RPMI7951 (cell line): ENCODE data around the gene P4HTM. TPM values are rescaled to one million over a fixed set of nuclear protein-coding genes. Genes with fewer than 3 reads are reported as not detected.

Experiments
- DNase-seq: peaks from one replicate; pipeline ENCODE4 v3.0.0-alpha.2; 2012; ENCODE audit warnings: low read depth
- total RNA-seq: library from RNA; depleted of rRNA; stranded (reverse); fragments of >200 nt; shearing (Covaris generic); gene quantifications from 2 replicates; pipeline ENCODE4 v1.2.3, GENCODE V29; 2014

The P4HTM gene
- total RNA-seq, 1 experiment from 2014 or later: 4.0 TPM

DNA sequence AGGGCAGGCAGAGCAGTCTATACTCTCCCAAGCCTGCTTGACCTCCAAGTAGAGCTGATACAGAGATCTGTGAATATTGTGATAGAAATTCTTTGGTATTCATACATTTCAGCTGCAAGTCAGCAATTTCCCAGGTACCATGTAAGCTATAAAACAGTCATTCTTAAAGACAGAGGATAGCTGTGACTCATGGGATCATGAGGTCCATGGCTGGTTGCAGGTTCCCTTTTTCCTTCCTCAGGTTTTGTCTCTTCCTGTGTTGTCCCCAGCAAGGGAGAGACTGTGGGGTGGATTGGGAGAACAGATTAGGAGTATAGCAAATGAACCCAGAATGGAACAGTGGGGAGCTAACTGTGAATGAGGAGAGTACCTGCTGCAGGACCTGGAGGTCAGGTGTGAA lies 5.4 kb upstream of the P4HTM start:
- DNase-seq: no peak

DNA sequence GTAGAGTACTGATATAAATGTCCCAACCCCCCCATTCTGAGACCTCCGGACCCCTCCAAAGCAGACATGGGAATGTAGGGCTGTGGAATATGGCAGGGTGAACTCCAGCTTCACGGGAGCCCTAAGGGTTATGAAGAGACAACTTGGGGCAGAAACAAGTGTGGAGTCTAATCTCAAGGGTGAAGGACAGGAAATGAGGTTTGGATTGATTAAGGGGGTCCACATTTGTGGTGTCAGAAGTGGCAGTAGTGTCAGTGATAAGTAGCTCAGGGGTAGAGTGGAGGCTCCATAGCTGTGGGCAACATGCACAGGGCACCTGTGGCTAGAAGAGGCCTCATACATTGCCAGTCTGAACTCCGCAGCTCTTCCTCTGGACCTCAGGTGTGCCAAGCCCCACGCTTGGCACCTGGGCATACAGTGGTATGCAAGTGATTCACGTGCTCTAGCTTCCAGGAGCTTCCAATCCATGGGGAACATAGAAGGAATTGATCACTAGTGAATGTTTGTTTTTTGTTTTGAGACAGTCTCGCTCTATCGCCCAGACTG lies 4.1 kb upstream of the P4HTM start:
- DNase-seq: no peak

DNA sequence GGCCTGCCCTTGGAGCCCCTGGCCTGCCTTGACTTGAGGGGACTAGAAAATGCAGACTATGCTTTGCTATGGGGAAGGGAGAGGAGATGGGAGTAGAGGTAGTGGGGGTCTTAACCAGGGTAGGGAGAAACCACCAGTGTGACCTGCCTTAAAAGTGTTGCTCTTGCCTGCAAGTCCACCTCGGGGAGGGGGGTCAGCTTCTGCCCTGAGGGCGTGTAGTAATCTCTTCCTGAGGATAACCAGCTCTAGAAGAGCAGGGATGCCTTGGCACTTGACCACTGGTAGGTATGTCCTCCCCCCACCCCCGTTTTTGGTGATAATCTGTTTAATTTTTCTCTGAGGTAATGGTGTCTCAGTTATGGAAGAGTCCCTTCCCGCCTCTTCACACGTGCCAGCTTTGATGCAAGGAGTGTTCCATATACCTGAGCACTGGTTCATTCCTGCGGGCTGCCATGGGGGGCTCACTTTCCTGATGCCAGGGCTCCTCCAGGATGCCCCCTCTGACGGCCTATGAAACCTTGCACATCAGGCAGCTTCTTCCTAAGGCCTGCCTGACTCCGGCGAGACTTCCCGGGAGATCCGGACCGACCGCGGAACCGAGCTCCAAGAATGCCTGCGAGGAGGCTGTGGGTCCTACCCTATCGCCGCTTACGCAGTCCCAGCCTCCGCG lies 780 bp upstream of the P4HTM start:
- peak; percentile 8 for DNase-seq

DNA sequence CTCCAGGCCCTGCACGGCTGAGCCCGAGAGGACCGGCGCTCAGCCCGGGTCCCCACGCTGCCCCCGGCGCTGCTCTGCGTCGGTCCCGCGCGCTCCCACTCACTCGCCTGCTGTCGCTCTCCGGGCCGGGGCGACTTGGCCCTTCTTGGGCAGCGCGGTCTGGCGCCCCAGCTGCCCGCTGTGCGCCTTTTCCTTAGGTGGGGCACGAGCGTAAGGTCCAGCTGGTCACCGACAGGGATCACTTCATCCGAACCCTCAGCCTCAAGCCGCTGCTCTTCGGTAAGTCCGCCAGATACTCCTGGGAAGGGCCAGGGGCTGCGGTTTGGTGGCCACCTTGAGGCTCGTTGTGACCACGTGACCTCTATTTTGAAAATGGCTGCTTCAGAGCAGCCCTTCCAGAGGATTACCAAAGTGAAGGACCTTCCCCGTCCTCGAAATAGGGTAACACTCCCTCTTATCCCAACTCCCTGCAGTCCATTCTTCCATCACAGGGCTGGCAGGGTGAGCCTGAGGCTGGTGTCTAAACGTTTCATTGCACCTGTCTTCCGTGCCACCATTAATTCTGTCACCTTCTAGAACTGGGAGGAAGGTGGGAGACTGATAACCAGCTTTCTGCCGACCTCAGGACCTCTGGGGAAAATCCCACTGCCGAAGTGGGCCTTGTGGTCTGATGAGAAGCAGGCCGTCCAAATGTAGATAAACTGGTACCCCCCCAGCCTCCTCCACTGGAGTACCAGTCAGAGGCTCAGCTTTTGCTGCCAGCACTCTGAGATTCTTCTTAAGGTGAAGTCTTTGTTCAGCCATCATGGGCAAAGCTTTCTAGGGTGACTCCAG lies 812 bp downstream of the P4HTM start:
- DNase-seq: no peak

DNA sequence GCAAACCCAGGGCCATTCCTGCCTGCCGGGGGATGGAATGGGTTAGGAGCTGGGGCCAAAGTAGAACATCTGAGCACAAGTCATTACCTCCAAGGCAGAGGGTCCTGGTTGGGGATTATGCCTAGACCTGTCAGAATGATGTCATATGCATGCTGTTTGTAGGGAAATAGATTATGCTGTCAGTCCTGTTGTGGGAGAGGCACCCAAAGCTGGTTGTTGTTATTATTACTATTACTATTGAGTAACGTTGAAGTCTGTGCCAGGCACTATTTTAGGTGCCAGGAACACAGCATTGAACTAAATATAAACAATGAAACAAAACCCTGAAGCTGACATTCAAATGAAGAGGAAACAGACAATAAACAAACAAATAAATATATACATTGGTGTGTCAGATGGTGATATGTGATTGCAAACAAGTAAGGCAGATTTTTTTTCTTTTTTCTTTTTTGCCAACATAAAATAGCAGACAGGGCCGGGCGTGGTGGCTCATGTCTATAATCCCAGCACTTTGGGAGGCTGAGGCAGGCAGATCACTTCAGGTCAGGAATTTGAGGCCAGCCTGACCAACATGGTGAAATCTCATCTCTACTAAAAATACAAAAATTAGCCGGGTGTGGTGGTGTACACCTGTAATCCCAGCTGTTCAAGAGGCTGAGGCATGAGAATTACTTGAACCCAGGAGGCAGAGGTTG lies 2.0 kb downstream of the P4HTM start:
- DNase-seq: no peak

DNA sequence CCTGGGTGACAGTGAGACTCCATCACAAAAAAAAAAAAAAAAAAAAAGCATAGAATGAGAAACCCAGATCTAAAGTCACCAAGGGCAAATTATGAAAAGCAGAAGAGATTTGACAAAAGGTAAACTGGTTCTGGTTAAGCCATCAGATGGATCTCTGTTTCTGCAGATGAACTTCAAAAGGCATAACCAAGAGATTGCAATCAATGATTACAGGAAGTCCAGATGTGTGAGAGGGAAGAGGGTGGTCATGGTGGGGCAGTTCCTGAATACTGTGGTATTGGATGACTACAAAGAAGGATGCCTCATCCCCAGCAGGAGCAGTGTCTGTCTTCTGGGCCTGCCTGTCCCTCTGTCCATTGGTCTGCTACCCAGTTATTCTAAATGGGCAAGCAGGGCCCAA lies 3.8 kb downstream of the P4HTM start:
- DNase-seq: no peak

DNA sequence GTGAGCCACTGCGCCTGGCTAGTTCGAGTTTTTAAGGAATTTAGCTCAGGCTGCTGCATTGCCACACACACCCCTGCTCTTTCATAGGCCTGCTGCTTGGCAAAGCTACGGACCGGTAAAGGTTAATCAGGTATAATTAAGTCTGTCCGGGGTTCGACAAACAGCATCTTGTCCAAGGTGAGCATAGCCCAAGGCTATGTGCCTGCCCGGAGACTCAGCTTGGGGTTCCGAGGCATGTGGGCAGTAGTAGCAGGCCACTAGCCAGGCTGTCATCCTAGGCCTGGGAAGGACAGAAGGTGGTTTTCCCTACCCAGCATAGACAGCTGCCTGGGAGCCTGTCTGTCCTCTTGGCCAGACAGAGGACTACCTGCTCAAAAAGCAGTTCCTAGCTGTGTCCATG lies 6.6 kb downstream of the P4HTM start:
- DNase-seq: no peak

DNA sequence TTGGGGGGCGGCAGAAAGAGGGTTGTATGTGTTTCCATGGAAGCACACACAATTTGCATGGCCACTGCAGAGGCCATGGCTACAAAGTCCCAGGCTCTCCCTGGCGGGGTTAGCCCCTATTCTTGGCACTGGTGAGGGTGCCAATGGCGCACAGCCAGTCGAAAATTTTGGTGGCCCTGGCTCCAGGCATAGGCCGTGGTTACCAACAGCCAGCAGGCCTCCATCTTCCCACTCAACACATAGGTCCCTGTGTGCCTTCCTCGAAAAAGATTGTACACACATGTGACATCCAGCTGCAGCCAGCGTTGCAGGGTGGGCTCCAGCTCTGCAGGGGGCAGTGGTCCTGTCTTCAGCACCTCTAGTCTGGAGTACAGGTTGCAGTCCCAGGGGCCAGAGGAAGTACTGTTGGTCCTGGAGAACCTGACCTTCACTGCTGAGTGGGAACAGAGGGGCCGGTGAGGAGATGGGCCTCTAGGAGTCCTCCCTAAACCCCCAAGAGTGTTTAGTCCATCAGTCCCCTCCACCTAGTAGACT lies 7.1 kb downstream of the P4HTM start:
- DNase-seq: no peak

DNA sequence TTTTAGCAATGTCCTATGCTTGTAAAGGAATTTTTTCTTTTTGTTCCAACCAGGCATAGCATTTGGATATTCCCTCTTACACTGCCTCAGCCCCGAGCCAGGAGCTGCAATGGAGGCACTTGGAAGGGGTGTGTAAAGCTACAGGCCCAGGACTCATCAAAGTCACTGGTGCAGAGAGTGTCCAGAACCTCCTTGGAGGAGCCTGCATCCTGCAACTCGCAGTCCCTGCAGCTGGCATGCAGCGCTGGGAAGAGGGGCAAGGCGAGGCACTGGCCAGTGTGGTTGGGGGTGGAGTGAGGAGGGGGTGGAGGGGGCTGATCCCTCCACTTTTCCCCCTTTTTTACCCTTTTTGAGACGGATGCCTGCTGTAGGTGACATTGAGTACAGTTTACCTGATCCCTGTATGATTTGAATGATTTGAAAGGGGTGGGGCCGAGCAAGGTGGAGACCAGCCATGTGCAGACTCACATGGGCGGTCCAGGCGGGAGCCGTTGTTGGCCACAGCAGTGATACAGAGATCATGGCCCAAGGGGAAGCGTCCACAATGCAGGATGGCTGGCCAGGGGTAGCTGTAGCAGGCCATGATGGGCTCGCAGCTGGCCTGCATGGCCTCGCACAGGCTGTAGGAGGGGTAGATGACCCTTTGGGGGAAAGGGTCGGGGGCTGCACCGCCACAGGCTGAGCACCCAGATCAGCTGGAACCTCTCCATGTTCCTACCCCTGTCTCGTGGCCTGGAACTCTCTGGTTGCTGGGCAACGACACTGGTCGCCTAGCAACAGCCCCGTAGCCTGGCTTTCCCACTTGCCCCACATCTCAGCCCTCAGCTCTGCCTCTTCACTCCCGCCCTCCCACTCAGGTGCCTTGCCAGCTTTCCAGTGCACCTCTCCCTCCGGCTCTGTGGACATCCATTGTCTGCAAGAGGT lies 7.9 kb downstream of the P4HTM start:
- no peak for DNase-seq

DNA sequence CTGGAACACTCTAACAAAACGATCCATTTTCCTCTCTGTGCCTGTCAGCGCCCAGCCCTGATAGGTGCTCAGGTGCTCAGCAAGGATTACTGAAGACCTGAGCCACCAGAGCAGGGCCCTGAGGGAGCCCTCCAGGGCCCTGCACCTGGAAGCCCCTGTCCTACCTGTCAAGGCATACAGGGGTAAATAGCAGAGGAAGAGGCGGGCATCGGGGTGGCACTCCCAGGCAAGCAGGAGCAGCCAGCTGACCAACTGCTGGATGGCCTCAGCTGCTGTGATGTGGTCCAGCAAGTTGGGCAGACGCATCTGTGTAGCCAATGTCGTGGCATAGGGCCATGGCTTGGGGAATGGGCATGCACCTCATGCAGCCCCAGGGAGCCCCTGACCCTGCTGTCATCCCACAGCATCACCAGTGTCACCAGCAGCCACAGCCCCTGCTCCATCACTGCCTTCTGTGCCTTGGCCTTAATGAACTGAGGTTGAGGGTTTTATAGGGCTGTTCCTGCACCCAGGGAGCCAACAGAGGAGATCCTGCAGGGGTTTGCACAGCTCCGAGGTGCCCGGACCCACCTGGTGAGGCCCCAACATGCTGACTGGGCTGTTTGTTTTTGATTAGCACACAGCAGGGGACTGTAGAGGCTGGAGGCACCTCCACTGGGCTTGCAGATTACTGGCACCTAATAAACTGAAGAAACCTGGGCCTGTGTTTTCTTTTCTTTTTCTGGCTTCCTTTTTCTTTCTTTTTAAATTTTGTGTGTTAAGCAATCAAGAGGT lies 9.2 kb downstream of the P4HTM start:
- DNase-seq: no peak

DNA sequence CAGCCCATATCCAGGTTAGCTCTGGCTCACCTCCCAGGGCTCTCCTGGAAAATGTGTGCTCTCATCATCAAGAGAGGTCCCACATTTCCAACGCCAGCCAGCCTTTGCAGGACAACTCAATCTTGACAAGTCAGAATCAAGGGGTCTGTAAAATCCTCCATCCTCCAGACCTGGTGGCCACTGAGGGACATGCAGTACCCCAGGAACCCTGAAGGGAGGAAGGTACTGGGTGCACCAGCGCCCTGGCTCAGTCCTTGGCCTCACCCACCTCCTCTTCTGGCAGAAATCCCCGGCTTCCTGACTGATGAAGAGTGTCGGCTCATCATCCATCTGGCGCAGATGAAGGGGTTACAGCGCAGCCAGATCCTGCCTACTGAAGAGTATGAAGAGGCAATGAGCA lies 11.1 kb downstream of the P4HTM start:
- DNase-seq: no peak

DNA sequence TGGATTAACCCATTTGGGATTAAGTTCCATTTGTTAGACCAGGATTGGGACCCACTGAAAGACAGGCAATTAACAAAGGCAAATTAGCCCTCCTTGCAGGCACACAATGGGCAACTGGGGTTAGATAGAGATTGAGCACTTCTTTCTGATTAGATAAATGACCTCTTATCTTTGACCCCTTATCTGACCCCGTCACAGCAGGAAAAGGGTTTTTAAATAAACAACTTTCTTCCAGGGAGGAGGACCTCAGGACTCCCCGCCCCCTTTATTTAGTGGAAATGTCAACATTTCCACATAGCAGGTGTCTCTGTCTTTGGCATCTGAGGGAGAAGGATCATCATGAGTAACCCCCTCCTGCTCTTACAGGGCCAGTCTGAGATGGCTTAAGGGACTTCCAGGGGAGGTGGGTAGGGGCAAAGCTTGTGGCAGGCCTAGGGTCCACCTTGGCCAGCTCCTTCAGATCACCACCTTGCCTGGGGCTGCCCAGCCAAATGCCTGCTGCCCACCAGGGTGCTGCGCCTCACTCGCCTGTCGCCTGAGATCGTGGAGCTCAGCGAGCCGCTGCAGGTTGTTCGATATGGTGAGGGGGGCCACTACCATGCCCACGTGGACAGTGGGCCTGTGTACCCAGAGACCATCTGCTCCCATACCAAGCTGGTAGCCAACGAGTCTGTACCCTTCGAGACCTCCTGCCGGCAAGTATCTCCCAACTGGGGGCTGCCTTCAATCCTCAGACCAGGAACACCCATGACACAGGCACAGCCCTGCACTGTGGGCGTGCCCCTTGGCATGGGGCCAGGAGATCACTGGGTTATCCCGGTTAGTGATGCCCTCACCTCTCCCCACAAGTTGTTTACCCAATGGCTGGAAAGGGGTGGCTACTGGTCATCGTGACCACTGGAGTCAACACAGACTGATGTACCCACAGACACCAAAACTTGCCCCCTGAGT lies 14.6 kb downstream of the P4HTM start:
- DNase-seq: no peak

DNA sequence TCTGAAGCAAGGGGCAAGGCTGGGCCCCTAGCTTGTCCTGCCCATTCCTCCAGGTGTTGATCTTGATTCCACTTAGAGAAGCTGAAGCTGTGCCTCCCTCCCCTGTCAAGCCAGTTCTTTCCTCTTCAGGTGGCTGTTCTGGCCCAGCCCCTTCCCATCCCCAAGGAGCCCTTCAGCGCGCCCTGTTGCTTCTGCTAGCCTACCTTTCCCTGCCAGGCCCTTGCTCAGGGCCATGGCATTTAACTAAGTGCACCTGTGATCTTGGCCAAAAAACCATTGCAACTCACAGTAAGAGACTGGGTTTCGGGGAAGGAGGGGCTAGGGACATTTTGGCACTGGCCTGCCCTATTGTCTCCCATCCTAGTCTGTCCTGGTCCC lies 15.3 kb downstream of the P4HTM start:
- DNase-seq: no peak

DNA sequence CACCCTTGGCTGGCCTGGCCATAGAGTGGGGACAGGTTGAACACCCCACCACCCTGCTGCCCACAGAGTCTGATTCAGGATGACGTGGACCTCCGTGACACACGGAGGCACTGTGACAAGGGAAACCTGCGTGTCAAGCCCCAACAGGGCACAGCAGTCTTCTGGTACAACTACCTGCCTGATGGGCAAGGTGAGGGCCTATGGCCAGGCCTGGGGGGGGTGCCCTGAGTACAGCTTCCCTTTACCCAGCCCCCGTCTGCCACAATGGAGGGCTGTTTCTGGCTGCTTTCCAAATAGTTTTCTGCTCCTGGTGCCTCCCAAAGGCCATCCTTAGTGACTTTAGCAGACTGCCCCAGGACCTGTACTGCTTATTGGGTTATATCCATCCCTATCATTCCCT lies 16.0 kb downstream of the P4HTM start:
- no peak for DNase-seq

DNA sequence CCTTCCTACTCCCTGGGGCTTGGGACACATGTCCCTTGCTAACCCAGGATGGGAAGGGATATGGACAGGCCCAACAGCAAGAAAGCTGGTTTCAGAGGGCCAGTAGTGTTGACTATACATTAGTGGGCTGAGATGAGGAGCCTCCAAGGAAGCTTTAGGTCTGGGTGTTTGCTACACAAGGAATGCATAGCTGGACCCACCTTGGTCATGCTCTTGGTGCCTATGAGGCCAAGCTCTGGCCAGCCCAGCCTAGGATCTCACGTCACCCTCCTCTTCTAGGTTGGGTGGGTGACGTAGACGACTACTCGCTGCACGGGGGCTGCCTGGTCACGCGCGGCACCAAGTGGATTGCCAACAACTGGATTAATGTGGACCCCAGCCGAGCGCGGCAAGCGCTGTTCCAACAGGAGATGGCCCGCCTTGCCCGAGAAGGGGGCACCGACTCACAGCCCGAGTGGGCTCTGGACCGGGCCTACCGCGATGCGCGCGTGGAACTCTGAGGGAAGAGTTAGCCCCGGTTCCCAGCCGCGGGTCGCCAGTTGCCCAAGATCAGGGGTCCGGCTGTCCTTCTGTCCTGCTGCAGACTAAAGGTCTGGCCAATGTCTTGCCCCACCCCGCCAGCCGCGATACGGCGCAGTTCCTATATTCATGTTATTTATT lies 16.5 kb downstream of the P4HTM start:
- DNase-seq: peak; percentile 48

DNA sequence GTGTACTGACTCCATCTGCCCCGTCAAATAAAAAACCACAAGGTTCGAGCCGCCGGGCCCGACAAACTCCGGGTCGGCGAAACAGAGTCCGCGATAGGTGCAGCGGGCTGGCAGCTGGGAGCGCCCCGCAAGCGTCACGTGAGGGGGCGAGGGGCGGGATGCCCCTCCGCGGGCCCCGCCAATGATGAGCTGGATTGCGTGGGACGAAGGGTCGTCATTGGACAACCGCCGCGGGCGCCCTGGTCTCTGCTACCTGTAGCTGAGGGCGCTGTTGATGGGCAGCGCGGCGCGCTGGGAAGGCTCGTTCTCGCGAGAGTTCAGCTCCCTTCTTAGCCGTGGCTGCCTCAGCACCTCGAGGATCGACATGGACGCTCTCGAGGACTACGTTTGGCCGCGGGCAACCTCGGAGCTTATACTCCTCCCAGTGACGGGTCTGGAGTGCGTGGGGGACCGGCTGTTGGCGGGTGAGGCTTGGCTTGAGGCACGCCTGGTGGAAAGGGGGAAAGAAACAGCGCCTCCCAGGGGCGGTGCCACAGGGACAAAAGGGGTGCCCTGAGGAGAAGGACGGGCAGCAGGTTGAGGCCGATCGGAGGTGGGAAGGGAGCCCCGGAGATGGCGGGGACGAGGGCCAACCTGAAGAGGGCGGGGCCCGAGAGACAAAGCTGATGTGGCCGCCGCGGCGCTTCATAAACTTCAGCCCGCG lies 17.2 kb downstream of the P4HTM start, which contains the start of gene WDR6:
WDR6 (plus strand) TSS at position 324 of the 703 bp plus-strand sequence; CDS start at position 365, 41 bp downstream.
- peak; percentile 98 for DNase-seq

DNA sequence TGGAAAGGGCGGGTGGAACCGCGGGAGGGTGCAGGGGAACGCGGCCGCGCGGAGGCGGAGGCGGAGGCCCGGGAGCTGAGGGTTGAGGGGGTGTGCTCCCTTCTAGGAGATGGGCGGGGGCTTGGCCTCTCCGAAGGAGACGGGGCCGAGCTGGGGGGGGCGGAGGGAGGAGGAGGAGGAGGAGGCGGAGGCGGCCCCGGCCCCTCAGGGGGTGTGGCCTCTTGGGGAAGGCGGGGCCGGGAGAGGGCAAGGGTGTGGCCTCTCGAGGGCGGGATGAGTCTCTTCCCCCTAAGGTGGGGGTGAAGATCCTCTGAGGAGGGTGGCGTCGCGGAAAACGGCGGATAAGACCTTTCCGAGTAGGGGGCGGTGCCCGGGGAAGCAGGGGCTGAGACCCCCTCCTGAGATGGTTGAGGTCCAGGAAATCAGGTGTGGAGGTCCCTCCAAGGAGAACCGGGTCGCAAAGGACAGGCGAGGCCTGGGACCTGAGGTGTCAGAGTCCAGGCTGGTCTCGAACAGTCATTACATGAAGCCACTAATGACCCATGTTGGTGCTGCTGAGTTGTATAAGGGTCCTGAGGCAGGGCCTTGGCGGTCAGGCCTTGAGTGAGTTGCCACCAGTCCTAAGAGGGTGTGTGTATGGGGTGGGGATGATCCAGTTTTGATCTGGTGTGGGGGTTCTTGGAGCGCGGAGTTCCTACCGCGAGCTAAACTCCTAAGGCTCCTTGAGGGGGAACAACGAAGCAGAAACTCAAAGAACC lies 17.9 kb downstream of the P4HTM start:
- peak; percentile 89 for DNase-seq
